ENCODE data around the gene CEP250. TPM values are rescaled to one million over a fixed set of nuclear protein-coding genes. Genes with fewer than 3 reads are reported as not detected.

The CEP250 gene
- polyA plus RNA-seq, 1 donor (not counting 4 experiments of a cell fraction or from before 2014, with no cell fraction given) = 8.1 TPM

- dilution Hi-C loops (cut with MboI; ENCODE audit: extremely low pct_ligation_motif_present, low sequenced_read_pairs) = no loop called here
- H3K9ac ChIP-seq (ENCODE audit: control insufficient read depth, extremely low read depth, insufficient read depth, low read length) = no peak overlapping the region
- H3K27me3 ChIP-seq (ENCODE audit: control insufficient read depth, extremely low read depth, insufficient read depth, low read length) = no peaks in the 10 kb centered on the region
- H3K4me2 ChIP-seq (ENCODE audit: control insufficient read depth, extremely low read depth, insufficient read depth, low read depth, low read length) = no peak overlapping the region
- DNase-seq (ENCODE audit: low read depth, low spot score) = no peak
- no peaks in the 10 kb centered on the region for H3K9me1 ChIP-seq (ENCODE audit: control insufficient read depth, extremely low read depth, insufficient read depth, low read length)
- peaks cover 13% of the 10 kb centered on the region for H3K4me1 ChIP-seq (ENCODE audit: control insufficient read depth, extremely low read depth, insufficient read depth, low read length)
- H4K20me1 ChIP-seq (ENCODE audit: control insufficient read depth, extremely low read depth, insufficient read depth, low read length) = peaks cover 3% of the 10 kb centered on the region
- no peak overlapping the region for H3K4me3 ChIP-seq (ENCODE audit: control insufficient read depth in 2 of 3, extremely low read depth in 1 of 3, insufficient read depth in 2 of 3, low read depth in 1 of 3, low read length in 3 of 3)
- no peaks in the 10 kb centered on the region for H3K79me2 ChIP-seq (ENCODE audit: control insufficient read depth, insufficient read depth, low read length)
- H2AFZ ChIP-seq (ENCODE audit: control insufficient read depth, low read length) = no peak overlapping the region
- FAIRE-seq = no peak
- H3K9me3 ChIP-seq (ENCODE audit: control insufficient read depth, low read depth, low read length) = no peaks in the 10 kb centered on the region
- no peak overlapping the region for H3K27ac ChIP-seq (ENCODE audit: control insufficient read depth, insufficient read depth, low read length)
- no peak for TF ChIP-seq EZH2 (IDR thresholded peaks at IDR 0.05; ENCODE audit: low read length)
- TF ChIP-seq, protein P1, sequence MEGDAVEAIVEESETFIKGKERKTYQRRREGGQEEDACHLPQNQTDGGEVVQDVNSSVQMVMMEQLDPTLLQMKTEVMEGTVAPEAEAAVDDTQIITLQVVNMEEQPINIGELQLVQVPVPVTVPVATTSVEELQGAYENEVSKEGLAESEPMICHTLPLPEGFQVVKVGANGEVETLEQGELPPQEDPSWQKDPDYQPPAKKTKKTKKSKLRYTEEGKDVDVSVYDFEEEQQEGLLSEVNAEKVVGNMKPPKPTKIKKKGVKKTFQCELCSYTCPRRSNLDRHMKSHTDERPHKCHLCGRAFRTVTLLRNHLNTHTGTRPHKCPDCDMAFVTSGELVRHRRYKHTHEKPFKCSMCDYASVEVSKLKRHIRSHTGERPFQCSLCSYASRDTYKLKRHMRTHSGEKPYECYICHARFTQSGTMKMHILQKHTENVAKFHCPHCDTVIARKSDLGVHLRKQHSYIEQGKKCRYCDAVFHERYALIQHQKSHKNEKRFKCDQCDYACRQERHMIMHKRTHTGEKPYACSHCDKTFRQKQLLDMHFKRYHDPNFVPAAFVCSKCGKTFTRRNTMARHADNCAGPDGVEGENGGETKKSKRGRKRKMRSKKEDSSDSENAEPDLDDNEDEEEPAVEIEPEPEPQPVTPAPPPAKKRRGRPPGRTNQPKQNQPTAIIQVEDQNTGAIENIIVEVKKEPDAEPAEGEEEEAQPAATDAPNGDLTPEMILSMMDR (optimal IDR thresholded peaks at IDR 0.05 in 1 of 3, IDR thresholded peaks at IDR 0.05 in 1 of 3, conservative IDR thresholded peaks at IDR 0.05 in 1 of 3; ENCODE audit: extremely low read depth in 1 of 3, insufficient read depth in 2 of 3, low read length in 3 of 3) = no peak
- H3K36me3 ChIP-seq (ENCODE audit: control insufficient read depth in 2 of 2, extremely low read depth in 1 of 2, insufficient read depth in 2 of 2, low read length in 2 of 2) = peaks cover 0 to 4% of the 10 kb centered on the region in 2 experiments
These were observed 63.6 kb downstream of the CEP250 start for GRCh38 chr20:35518955-35519354.

GRCh38 chr20:35523298-35523888 lies 68.0 kb downstream of the CEP250 start:
- no peaks in the 10 kb centered on the region for H4K20me1 ChIP-seq (ENCODE audit: control insufficient read depth, extremely low read depth, insufficient read depth, low read length)
- DNase-seq (ENCODE audit: low read depth, low spot score) (no peak), FAIRE-seq (no peak)
- H3K9me3 ChIP-seq (ENCODE audit: control insufficient read depth, low read depth, low read length) = no peaks in the 10 kb centered on the region
- no peak overlapping the region for H3K27ac ChIP-seq (ENCODE audit: control insufficient read depth, insufficient read depth, low read length)
- no peak for TF ChIP-seq EZH2 (IDR thresholded peaks at IDR 0.05; ENCODE audit: low read length)
- TF ChIP-seq, protein P1 (optimal IDR thresholded peaks at IDR 0.05 in 1 of 3, IDR thresholded peaks at IDR 0.05 in 1 of 3, conservative IDR thresholded peaks at IDR 0.05 in 1 of 3; ENCODE audit: extremely low read depth in 1 of 3, insufficient read depth in 2 of 3, low read length in 3 of 3) = peak; percentile 59 to 77 (median 69)
- dilution Hi-C loops (cut with MboI; ENCODE audit: extremely low pct_ligation_motif_present, low sequenced_read_pairs) = no loop called here
- no peaks in the 10 kb centered on the region for H3K4me1 ChIP-seq (ENCODE audit: control insufficient read depth, extremely low read depth, insufficient read depth, low read length)
- no peaks in the 10 kb centered on the region for H3K36me3 ChIP-seq (ENCODE audit: control insufficient read depth in 2 of 2, extremely low read depth in 1 of 2, insufficient read depth in 2 of 2, low read length in 2 of 2)
- no peaks in the 10 kb centered on the region for H3K9me1 ChIP-seq (ENCODE audit: control insufficient read depth, extremely low read depth, insufficient read depth, low read length)
- no peaks in the 10 kb centered on the region for H3K27me3 ChIP-seq (ENCODE audit: control insufficient read depth, extremely low read depth, insufficient read depth, low read length)
- H3K79me2 ChIP-seq (ENCODE audit: control insufficient read depth, insufficient read depth, low read length) = no peaks in the 10 kb centered on the region
- H2AFZ ChIP-seq (ENCODE audit: control insufficient read depth, low read length) = no peak overlapping the region
- H3K4me2 ChIP-seq (ENCODE audit: control insufficient read depth, extremely low read depth, insufficient read depth, low read depth, low read length) = no peak overlapping the region
- no peak overlapping the region for H3K4me3 ChIP-seq (ENCODE audit: control insufficient read depth in 2 of 3, extremely low read depth in 1 of 3, insufficient read depth in 2 of 3, low read depth in 1 of 3, low read length in 3 of 3)
- H3K9ac ChIP-seq (ENCODE audit: control insufficient read depth, extremely low read depth, insufficient read depth, low read length) = no peak overlapping the region
